ENCODE measurements around the gene NFKBIE.

- no peak for TF ChIP-seq CTCF (IDR thresholded peaks at IDR 0.05)
- TF ChIP-seq POLR2A (IDR thresholded peaks at IDR 0.05), result no peak
- no peak for TF ChIP-seq POLR2AphosphoS5 (IDR thresholded peaks at IDR 0.05; ENCODE audit: insufficient read depth in 1 of 2, low read depth in 1 of 2)
These were observed 2.6 kb downstream of the NFKBIE start for GRCh38 chr6:44262467-44263353.
